ENCODE results near the gene FSD2. TPM values are rescaled to one million over a fixed set of nuclear protein-coding genes. Genes with fewer than 3 reads are reported as not detected.

FSD2 gene, protein sequence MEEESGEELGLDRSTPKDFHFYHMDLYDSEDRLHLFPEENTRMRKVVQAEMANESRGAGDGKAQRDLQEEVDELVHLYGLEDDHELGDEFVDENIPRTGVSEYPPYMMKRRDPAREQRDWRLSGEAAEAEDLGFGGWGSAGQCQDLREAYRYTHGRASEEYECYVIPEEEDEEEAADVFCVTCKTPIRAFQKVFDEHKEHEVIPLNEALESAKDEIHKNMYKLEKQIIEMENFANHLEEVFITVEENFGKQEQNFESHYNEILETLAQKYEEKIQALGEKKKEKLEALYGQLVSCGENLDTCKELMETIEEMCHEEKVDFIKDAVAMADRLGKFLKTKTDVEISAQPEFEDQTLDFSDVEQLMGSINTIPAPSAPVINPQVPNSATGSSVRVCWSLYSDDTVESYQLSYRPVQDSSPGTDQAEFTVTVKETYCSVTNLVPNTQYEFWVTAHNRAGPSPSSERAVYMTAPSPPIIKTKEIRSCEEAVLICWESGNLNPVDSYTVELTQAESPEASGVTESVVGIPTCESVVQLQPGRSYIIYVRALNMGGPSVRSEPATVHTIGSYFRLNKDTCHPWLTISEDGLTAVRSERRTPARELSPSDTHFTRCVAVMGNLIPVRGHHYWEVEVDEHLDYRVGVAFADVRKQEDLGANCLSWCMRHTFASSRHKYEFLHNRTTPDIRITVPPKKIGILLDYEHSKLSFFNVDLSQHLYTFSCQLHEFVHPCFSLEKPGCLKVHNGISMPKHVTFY
- total RNA-seq = not detected in 2 replicates

DNA sequence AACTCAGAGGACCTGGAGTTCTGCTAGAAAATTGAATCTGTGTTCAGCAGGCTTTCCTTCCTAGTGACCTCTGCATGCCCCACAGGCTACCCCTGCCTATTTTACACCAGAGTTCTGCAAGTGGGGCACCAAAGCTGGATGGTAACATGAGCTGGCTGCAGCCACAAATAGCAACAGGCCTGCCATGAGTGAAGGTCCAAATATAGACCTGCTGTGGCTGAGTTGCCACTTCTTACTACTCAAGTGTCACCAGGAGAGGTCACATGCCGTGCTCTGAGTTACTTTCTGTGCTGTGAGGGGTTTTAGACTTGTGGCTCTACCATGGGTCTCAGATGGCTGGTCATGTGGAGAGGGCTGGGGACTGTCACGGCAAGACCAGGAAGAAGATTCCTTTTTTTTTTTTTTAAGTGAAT lies at the start of gene FSD2:
Gene FSD2 (minus strand): TSS at position 76 of the 413 bp plus-strand sequence. CDS start 18,679 bp downstream, outside the sequence.

DNA sequence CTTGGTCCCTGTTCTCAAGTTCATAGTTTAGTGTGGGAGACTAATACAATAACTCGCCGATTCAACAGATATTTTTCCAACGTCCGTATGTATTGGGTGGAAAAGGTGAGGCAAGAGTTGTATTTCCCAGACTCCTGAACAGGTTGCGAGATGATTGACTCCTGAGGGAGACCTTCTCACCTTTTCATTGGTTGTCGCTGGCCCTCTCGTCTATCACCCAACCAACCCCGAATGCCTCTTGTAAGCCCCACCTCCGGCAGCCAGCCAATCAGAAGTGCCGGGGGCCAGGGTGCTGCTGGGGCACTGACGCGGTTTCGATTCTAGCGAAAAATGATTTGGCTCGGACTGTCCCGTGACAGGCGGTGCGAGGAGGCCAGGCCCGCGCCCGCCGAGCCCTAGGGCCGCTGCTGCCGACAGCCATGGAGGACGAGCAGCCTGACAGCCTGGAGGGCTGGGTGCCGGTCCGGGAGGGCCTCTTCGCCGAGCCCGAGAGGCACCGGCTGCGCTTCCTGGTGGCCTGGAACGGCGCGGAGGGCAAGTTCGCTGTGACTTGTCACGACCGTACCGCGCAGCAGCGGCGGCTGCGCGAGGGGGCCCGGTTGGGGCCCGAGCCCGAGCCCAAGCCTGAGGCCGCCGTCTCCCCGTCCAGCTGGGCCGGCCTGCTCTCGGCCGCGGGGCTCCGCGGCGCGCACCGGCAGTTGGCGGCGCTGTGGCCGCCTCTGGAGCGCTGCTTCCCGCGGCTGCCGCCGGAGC lies 3.6 kb upstream of the FSD2 start, which contains the start of gene WHAMM:
Gene WHAMM (plus strand): TSS at position 321 of the 753 bp plus-strand sequence. CDS start 99 bp downstream, at position 420.

DNA sequence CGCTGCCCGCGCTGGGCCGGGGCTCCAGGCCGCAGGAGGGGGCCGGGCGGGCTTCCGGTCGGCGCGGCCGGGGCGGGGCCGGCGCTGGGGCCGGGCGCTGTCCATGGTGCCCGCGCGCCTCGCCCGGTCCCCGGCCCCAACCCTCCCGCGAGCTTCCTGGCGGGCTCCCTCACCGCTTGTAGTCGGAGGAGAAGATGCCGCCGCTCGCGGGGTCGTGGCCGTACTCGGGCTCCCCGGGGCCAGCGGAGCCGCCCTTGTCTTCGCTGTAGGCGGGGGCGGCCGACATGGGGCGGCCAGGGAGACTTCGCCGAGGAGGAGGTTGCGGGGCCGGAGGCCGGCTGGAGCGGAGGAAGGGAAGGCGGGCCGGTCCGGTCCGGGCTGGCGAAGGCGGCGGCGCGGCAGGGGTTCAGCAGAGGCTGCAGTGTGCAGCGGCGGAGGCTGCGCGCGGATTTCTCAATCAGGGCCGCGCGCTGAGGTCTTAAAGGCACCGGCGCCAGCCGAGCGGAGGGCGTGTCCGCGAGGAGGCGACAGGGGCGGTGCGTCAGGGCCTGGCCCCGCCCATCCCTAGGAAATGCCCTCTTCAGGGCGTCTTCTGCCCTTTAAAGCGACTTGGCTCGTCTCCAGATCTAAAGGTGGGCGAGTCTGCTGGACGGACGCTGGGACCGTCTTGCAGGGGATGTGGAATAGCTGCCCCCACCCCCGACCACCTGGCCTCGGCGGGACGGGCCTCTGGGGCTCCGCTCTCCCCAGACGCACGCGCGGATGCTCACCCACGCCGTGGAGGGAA lies 96.3 kb downstream of the FSD2 start, which contains the start of gene AP3B2:
Gene AP3B2 (minus strand): TSS at position 455 of the 787 bp plus-strand sequence. CDS start 169 bp downstream, at position 286.

Other genes starting within 250 kb of the FSD2 start
- not detected in 2 replicates for gene CPEB1, start 158.7 kb downstream of the FSD2 start, total RNA-seq
- gene AP3B2, start 96.2 kb downstream of the FSD2 start, total RNA-seq = not detected in 2 replicates
- 5.1 and 5.5 TPM in 2 replicates for gene WHAMM, start 3.6 kb upstream of the FSD2 start, total RNA-seq
- under 0.01 TPM in 1 of 2 replicates, not detected in the other for gene HOMER2, start 146.7 kb upstream of the FSD2 start, total RNA-seq
- 15.9 and 18.7 TPM in 2 replicates for gene RAMAC, start 180.1 kb upstream of the FSD2 start, total RNA-seq
- gene C15orf40, start 205.6 kb upstream of the FSD2 start, total RNA-seq = 18.8 and 19.0 TPM in 2 replicates

Data from mammary microvascular endothelial cell (primary cell).